Amniotic stem cell (primary cell): ENCODE results near the gene C11orf98.
"Not testable (repeated sequence)": the region's sequence is repeated elsewhere in the genome, so short reads cannot be mapped to it uniquely, and the experiment has no call there.

Experiments
- DNase-seq: peaks from one replicate; lab custom pipeline; 2025; lab: John Stamatoyannopoulos, UW

Gene C11orf98

DNA sequence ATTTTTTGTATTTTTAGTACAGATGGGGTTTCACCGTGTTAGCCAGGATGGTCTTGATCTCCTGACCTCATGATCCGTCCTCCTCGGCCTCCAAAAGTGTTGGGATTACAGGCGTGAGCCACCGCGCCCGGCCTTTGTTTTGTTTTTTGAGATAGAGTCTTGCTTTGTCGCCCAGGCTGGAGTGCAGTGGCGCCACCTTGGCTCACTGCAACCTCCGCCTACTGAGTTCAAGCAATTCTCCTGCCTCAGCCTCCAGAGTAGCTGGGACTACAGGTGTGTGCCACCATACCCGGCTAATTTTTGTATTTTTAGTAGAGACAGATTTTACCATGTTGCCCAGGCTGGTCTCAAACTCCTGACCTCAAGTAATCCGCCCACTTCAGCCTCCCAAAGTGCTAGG, 14.7 kb downstream of the C11orf98 start:
- DNase-seq: not testable (repeated sequence)

DNA sequence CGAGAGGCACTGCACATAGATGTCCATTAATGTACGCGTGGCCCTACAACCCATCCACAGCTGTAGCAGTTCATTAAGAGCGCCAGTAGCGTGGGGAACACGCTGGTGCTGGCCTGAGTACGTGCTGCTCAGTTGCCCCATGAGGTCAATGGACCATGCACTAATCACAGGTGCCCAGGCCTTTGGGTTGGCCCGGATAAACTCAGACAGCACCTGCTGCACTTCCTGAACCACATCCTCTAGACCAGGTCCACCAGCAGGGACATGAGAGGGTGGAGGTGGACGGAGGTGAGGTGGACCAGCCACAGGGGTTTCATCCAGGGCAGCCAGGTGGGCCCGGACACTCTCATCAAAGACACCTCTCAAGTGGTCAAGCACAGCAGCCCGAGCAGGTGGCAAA, 15.5 kb downstream of the C11orf98 start:
- no peak for DNase-seq

DNA sequence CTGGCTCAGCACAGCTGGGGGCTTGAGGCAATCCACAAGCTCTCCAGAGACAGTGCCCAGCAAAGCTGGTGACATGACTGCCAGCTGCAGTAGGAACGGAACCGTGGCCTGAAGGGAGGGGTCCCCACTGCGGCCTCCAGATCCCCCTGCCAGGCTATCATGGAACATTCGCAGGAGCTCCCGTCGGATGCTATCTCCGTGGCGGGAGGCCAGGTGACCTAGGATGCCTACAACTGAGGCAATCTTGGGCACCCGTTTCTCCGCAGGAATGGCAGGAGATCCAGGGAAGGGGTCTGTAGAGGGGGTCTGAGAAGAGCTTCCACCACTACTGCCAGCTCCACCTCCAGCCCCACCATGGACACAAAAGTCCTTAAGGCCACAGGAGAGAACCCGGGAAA, 16.0 kb downstream of the C11orf98 start:
- no peak for DNase-seq

DNA sequence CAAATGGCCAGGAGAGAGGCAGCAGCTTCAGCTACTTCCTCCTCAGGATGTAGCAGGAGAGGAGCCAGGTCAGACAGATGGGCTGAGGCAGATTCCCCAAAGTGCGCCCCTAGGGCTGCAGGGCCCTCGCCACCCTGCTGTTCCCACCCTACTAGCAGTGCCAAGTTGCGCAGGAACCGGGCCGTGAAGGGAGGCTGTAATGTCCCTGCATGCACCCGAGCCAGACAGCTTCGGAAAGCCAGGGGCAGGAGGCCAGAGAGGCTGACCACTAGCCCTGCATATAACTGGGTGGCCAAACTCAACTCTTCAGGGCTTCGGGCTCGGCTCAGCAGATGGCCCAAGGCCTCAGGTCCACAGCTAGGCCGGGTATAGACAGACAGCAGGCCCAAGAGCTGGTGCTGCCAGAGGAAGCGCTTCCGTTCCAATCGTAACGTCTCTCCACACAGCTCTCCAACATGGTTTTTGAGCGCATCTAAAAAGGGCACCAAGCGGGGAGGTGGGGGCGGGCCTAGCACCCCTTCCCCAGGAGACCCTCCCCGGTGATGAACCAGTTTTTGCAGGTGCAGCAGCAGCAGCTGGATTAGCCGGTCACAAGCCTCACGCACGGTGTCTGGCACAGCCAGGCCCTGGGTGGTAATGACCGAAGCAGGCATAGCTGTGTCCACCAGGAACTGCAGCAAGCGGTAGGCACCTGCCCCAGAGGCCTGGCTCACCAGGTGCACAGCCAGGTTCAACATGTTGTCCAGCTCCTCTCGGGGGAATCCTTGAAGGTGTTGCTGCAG, 16.6 kb downstream of the C11orf98 start:
- no peak for DNase-seq

DNA sequence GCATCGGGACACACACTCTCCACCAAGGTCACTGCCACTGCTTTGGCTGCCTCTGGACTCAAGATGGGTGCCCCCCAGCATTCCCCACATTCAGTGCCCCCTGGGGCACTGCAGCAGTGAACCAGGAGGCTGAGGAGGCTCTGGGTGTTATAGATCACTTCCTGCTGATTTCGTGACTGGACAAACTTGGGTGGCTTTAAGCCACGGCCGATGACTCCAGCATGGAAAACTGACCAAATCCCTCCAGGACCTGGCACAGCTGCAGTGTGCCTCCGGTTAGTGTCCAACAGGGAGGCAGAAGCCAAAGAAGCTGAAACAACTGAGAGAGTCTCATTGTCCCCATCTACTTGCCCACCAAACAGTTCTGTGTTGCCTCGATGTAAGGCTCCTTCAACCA, 17.4 kb downstream of the C11orf98 start:
- no peak for DNase-seq

DNA sequence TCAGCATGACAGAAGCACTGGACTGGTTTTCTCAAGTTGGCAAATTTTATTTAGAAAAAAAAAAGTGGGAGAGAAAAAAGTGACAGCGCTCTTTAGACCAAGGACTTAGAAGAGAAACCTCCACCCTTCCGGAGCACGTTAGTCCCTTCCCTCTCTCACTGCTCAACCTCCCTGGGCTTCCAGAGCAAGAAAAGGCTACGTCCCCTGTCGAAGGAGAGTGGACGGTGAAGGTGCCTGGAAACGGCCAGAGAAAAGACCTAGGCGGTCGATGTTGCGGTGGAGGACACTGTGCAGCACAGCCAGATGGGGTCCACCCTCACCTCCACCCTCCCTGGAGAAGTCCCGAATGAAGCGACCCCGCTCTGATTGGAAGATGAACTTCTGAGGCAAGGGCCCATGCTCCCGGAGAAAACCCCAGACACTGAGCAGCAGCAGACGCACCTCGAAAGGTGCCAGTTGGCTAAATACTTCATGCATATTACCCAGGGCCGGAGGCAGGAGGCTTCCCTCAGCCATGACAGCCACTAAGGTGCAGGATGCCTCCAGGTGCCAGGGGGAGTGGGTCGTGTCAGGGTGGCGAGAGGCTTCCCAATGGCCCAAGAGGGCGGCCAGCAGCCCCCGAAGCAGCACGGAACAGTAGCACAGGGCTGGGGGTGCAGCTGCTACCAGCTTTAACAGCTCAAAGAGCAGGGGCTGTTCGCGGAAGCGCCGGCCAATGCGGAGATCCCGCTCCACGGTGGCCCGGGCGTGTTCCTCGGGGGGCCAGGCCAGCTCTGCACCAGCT, 18.0 kb downstream of the C11orf98 start:
- no peak for DNase-seq

DNA sequence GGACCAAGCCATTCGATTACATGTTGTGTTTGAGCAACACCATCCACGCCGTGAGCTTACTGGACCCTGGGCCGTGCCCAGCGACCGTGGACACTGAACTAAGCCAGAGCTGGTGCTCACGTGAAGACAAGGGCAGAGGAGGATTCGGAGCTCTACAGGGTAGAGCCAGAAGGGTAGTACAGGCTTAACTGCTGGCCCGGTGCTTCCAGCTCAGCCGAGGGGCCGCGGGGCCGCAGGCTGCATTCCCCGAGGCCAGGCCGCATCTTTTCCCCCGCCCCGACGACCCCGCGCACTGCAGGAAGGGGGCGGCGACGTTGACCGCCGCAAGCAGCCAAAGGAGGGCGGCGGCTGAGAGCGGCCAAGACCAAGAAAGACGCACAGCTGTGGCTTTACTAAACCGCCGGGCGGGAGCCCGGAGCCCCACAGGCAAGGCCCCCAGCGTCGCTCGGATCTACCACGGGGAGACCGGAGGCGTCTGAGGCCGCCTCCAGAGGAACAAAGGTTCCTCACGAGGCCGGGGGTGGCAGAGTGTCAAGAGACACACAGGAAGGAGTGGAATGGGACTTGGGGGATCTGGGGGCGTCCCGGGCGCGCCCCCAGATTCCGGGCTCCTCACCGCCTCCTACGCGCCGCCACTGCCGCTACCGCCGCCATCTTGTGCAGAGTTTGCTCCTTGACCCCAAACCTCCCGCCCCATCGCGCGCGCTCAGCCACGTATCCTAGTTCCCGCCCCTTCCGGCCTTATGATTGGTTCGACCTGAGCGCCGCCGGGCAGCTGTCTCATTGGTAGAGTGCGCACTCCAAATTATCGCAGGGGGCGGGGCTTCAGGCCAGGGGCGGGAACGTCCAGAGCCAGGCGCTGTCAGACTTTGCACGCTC, 18.8 kb downstream of the C11orf98 start, which contains the start of gene GANAB:
TSS of gene GANAB (minus strand) at position 668 of the 879 bp plus-strand sequence. CDS start at position 654, 14 bp downstream.
- DNase-seq: peak; percentile 98

DNA sequence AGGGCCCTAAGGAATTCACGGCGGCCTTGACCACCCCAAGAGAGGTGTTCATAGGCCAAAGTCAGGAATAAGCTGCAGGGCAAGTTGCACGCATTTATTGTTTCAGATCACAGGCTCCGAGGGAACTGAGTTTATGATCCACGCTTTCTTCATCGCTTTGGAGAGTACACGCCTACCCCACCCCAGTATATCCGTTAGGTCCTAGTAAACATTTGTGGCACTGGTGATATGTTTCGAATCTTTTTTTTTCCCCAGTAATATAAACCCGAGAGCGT, 19.4 kb downstream of the C11orf98 start:
- DNase-seq: no peak

DNA sequence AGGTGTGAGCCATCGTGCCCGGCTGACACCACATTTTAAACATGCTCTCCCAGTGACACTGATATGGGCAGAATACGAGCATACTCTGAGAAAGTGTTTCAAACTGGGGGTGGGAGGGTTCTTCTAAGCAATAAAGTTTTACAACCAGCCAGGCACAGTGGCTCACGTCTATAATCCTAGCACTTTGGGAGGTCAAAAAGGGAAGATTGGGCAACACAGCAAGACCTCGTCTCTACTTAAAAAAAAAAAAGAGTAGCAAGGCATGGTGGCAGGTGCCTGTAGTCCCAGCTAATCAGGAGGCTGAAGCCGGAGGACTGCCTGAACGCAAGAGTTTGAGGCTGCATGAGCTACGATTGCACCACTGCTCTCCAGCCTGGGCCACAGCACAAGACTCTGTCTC, 20.8 kb downstream of the C11orf98 start:
- no peak for DNase-seq

DNA sequence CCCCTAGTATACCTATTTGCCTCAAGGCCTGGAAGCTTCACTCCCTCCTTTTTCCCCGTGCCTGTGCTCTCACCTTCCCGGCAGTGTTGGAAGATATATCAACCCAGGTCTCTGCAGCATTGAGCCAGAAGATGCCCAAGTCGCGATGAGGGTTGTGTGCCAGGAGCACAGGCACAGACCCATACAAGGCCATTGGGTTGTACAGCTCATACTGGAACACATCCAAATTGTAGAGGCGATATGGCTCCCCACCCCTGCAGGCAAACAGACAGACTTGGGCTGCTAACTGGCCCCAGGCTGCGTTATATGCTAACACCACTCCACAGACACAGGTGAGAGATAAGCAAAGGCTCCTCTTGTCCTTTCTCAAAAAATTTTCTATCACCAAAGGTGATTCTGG, 32.5 kb downstream of the C11orf98 start:
- no peak for DNase-seq

DNA sequence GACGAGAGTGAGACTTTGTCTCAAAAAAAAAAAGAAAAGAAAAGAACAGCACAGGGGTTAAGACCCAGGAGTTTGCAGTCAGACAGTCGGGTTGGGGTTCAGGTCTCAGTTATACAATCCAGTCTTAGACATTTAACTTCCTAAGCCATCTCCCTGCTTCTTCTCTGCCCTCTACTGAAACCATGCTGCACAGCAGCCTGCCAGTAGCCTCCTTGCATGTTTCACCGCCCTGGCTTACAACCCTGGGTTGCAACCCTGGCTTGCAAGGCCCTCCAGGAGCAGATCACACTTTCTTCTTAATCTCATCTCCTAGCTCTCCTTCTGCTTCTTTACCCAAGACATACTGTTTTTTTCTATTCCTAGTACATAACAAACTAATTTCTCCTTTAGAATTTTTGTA, 37.3 kb downstream of the C11orf98 start:
- DNase-seq: no peak

DNA sequence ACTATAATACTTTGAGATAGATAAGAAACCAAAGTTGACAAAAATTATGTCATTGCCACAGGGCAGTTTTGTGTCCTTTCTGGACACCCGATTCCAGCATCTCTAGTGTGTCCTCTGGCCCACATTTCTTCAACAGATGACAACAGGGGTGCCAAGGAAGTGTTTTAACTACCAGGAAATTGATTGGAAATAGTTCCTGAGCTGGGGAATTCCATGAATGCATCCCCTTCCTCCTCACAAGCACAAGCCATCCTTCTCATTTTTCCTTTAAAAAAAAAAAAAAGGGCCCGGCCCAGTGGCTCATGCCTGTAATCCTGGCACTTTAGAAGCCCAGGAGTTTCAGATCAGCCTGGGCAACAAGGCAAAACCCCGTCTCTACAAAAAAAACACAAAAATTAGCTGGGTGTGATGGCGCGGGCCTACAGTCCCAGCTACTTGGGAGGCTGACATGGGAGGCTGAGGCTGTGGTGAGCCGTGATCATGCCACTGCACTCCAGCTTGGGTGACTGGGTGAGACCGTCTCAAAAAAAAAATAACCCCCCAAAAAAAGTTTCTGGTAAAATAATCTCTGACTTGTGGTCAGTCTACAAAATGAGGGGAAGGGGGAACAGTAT, 42.4 kb downstream of the C11orf98 start:
- DNase-seq: no peak

DNA sequence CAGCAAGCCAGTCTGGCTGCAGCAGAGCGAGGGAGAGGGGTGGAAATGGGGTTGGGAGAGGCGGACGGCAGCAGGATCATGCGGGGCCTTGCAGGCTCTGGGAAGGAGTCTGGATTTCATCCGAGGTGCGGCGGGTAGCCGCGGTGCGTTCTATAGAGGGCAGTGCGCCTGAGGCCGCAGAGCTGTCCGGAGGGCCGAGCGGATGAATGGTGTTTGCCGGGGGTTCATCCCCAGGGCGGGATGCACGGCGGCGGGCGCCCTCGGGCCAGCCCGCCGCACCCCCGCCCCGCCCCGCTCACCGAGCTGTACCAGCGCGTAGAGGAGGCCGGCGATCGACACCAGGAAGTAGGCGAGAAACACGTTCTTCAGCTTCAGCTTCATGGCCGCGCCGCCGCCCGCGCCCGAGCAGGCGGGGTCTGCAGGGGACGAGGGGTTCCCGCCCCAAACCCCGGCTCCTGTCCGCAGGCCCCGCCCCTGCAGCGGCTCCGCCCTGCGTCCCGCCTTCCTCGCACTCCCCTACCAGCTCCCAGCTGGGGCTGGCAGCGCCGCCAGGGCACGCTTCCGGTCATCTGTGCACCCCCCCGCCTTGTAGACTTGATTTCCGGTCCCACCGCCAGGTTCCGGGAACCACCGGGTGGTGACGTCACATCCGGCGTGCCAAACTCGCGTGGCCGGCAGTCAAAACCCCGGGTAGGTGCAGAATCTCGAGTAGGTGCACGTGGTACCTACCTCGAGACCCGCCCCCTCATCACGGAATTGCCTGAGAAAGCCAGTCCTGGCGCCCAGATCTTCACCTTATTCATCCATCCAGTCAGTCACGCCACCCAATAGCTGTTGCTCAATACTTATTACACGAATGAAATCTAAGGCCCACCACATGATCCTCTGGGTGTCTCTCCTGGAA, 43.2 kb downstream of the C11orf98 start, which contains the start of gene B3GAT3:
TSS of gene B3GAT3 (minus strand) at position 420 of the 904 bp plus-strand sequence. CDS start at position 381, 39 bp downstream.
- peak; percentile 92 for DNase-seq

DNA sequence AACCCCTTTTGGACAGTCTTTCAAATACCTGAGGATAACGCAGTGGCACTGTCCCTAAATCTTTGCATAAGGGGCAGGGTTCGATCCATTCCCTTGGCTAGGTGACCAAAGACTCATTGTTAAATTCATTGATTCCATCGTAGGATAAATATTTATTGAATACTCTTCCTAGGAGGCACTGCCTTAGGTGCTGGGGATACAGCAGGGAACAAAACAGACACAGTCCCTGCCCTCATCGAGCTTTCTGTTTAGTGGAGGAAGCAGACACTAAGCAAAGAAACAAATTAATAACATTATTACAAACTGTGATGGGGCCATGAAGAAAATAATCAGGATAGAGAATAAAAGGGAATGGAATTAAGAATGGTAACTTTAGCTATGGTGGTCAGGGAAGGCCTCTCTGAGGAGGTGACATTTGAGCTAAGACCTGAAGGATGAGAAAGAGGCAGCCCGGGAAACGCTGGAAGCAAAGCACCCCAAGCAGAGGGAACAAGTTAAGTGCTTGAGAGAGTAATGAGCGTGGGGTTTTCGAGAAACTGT, 43.9 kb downstream of the C11orf98 start:
- DNase-seq: no peak

DNA sequence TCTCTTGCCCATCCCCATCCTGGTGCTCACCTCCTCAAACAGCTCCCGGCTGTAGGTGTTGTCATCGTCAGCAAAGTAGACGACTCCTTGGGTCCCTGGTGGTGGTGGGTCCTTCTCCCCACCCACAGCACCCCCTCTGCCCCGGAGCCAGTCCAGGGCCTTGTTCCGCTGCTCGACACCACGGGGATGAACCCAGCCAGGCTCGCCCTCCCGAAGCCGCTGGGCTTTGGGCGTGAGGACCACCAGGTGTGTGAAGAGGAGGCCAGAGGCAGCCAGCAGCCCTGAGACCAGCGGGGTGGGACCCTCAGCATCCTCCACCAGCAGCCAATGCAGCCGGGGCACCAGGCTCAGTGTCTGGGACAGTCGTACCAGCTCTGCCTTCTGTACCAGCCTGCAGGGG, 48.1 kb downstream of the C11orf98 start:
- not testable (repeated sequence) for DNase-seq

DNA sequence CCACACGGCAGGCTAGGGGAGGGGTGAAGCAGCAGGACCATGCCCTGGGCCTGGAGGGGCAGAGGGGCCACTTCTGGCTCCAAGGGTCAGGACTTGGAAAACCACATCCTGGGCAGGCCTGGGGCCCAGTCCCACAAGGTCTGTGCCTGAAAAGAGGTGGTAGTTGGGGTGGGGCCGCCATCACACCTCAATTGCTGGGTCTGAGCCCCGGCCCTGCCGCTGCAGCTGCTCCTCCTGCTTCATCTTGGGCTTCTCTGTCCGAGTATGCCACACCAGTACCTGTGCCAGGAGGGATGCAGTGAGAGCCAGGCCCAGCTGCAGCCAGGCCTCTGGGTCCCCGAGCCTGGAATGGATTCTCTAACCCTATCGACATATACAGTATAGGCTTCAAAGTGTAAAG, 49.5 kb downstream of the C11orf98 start:
- DNase-seq: no peak

DNA sequence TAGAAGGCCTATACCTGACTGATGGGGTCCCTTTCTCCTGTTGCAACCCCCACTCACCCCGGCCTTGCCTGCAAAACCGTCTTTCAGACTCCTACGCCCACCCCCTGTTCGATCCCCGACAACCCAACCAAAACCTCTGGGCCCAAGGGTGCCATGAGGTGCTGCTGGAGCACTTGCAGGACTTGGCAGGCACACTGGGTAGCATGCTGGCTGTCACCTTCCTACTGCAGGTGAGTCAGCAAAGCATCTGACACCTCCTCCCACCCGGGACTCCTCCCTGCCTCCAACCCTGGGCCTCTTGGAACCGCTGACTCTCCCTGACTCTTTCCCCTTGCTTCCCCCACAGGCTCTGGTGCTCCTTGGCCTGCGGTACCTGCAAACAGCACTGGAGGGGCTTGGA, 50.7 kb downstream of the C11orf98 start:
- no peak for DNase-seq

DNA sequence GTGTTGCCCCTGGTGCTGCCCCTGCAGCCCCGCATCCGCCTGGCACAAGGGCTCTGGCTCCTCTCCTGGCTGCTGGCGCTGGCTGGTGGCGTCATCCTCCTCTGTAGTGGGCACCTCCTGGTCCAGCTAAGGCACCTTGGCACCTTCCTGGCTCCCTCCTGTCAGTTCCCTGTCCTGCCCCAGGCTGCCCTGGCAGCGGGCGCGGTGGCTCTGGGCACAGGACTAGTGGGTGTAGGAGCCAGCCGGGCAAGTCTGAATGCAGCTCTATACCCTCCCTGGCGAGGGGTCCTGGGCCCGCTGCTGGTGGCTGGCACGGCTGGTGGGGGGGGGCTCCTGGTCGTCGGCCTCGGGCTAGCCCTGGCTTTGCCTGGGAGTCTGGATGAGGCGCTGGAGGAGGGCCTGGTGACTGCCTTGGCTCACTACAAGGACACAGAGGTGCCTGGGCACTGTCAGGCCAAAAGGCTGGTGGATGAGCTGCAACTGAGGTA, 51.7 kb downstream of the C11orf98 start:
- no peak for DNase-seq
